ENCODE results near the gene FEM1B.

GRCh38 chr15:68252925-68253534, 24.5 kb upstream of the FEM1B start:
- TF ChIP-seq CTCF (conservative IDR thresholded peaks at IDR 0.05; ENCODE audit: low read length) (peak; percentile 95), EZH2phosphoT487 (IDR thresholded peaks at IDR 0.05; ENCODE audit: borderline replicate concordance, low read depth, low read length) (no peak)

Measured in OCI-LY7 (cell line).